ENCODE data around the gene PET117.
"Not testable (repeated sequence)": the region's sequence is repeated elsewhere in the genome, so short reads cannot be mapped to it uniquely, and the experiment has no call there.

Gene PET117

GRCh38 chr20:18165553-18165952 lies 27.9 kb downstream of the PET117 start:
- H3K4me3 ChIP-seq (ENCODE audit: low read length): no peak overlapping the region
- TF ChIP-seq CTCF (conservative IDR thresholded peaks at IDR 0.05; ENCODE audit: low read depth, low read length): no peak
- DNase-seq (ENCODE audit: low read depth): no peak

GRCh38 chr20:18166241-18166881 lies 28.7 kb downstream of the PET117 start:
- H3K4me3 ChIP-seq (ENCODE audit: low read length): no peak overlapping the region
- DNase-seq (ENCODE audit: low read depth): no peak
- no peak for TF ChIP-seq CTCF (conservative IDR thresholded peaks at IDR 0.05; ENCODE audit: low read depth, low read length)

GRCh38 chr20:18166950-18167349 lies 29.3 kb downstream of the PET117 start:
- no peak for TF ChIP-seq CTCF (conservative IDR thresholded peaks at IDR 0.05; ENCODE audit: low read depth, low read length)
- DNase-seq (ENCODE audit: low read depth): no peak

GRCh38 chr20:18172379-18172778 lies 34.7 kb downstream of the PET117 start:
- no peak overlapping the region for H3K4me3 ChIP-seq (ENCODE audit: low read length)
- no peak for DNase-seq (ENCODE audit: low read depth)
- TF ChIP-seq CTCF (conservative IDR thresholded peaks at IDR 0.05; ENCODE audit: low read depth, low read length): no peak

More at GRCh38 chr20:18166950-18167349, 29.3 kb downstream of the PET117 start:
- no peak overlapping the region for H3K4me3 ChIP-seq (ENCODE audit: low read length)

- TF ChIP-seq CTCF (conservative IDR thresholded peaks at IDR 0.05; ENCODE audit: low read depth, low read length): no peak
- no peak overlapping the region for H3K4me3 ChIP-seq (ENCODE audit: low read length)
- no peak for DNase-seq (ENCODE audit: low read depth)
These were observed 37.4 kb downstream of the PET117 start for GRCh38 chr20:18174906-18175683.

- TF ChIP-seq CTCF (conservative IDR thresholded peaks at IDR 0.05; ENCODE audit: low read depth, low read length): no peak
These were observed 38.7 kb downstream of the PET117 start for GRCh38 chr20:18176318-18176785.

GRCh38 chr20:18180366-18180765 lies 42.7 kb downstream of the PET117 start:
- not testable (repeated sequence) for DNase-seq (ENCODE audit: low read depth); H3K4me3 ChIP-seq (ENCODE audit: low read length)

More at GRCh38 chr20:18176318-18176785, 38.7 kb downstream of the PET117 start:
- no peak overlapping the region for H3K4me3 ChIP-seq (ENCODE audit: low read length)
- DNase-seq (ENCODE audit: low read depth): no peak

Measured in retinal pigment epithelial cell (primary cell).